Spleen (tissue), 11 donors: ENCODE measurements around the gene DALRD3. TPM values are rescaled to one million over a fixed set of nuclear protein-coding genes. Genes with fewer than 3 reads are reported as not detected.

Experiments used
- DNase-seq: peaks from one replicate; pipeline ENCODE4 v3.0.0-alpha.2; 2020
- H3K27ac ChIP-seq, 8 donors: fragments of 200-600 bp; sonication (generic) in 7 of 8; 1 replicate in 4 of 8; 2 replicates in 4 of 8; pipeline versions ENCODE4 v1.5.0 to v1.8.0; 2016 to 2021; ENCODE audit warnings: inconsistent platforms in 4 of 8, mild to moderate bottlenecking in 4 of 8, moderate library complexity in 1 of 8
- H3K27me3 ChIP-seq, 7 donors: fragments of 200-600 bp; sonication (generic) in 6 of 7; replicated peaks in 1 of 7; 1 replicate in 4 of 7; 2 replicates in 3 of 7; pipeline versions ENCODE4 v1.5.0 to v1.8.0; 2016 to 2021; ENCODE audit warnings: inconsistent platforms in 3 of 7, mild to moderate bottlenecking in 1 of 7
- H3K36me3 ChIP-seq, 6 donors: fragments of 200-600 bp; sonication (generic) in 5 of 6; 1 replicate in 4 of 6; 2 replicates in 2 of 6; pipeline versions ENCODE4 v1.5.0 to v1.8.0; 2016 to 2021; ENCODE audit warnings: inconsistent platforms in 2 of 6
- H3K4me1 ChIP-seq, 6 donors: fragments of 200-600 bp; sonication (generic) in 5 of 6; 1 replicate in 3 of 6; 2 replicates in 3 of 6; pipeline versions ENCODE4 v1.5.0 to v1.8.0; 2016 to 2021; ENCODE audit warnings: inconsistent platforms in 3 of 6
- H3K4me3 ChIP-seq, 8 donors: fragments of 200-600 bp; sonication (generic) in 7 of 8; 1 replicate in 4 of 8; 2 replicates in 4 of 8; pipeline versions ENCODE4 v1.5.0 to v1.8.0; 2016 to 2021; ENCODE audit warnings: inconsistent platforms in 4 of 8, mild to moderate bottlenecking in 4 of 8, moderate library complexity in 2 of 8
- H3K9me3 ChIP-seq, 8 donors: fragments of 200-600 bp; sonication (generic) in 7 of 8; 1 replicate in 4 of 8; 2 replicates in 4 of 8; pipeline versions ENCODE4 v1.5.0 to v1.8.0; 2016 to 2021; ENCODE audit warnings: inconsistent platforms in 4 of 8
- CTCF ChIP-seq, 11 experiments: fragments of 200-600 bp in 7 of 11; fragments of 450-650 bp in 4 of 11; sonication (generic) in 4 of 11; IDR thresholded peaks in 8 of 11; conservative IDR thresholded peaks in 3 of 11; 1 replicate in 7 of 11; 2 replicates in 4 of 11; pipeline versions ENCODE4 v1.4.0 to v1.8.0; 2016 to 2021; ENCODE audit warnings: antibody characterized with exemption in 11 of 11, inconsistent platforms in 4 of 11, mild to moderate bottlenecking in 1 of 11
- POLR2A ChIP-seq, 3 donors: fragments of 450-650 bp; IDR thresholded peaks; one replicate each; pipeline ENCODE4 v1.5.1; 2017; ENCODE audit warnings: antibody characterized with exemption in 3 of 3, mild to moderate bottlenecking in 1 of 3
- POLR2AphosphoS5 ChIP-seq, 3 donors: sonication (generic); formaldehyde crosslinking; IDR thresholded peaks; one replicate each; pipeline ENCODE4 v1.5.1; 2017; ENCODE audit warnings: antibody characterized with exemption in 3 of 3
- WGBS, 5 donors: extraction: QIAGEN DNeasy Blood & Tissue Kit in 3 of 5; methylation state at CpG; one replicate each; pipeline versions ENCODE4 v1.1.5 to v1.1.7; 2013 to 2018; 5-methylcytosine and 5-hydroxymethylcytosine counted together
- intact Hi-C: fragments of 100-400 bp; cut with DNase I; formaldehyde crosslinking; loops from one replicate; pipeline ENCODE4 v1.15.0; 2023; ENCODE audit warnings: low total_unique reads
- polyA plus RNA-seq, 3 donors: library from polyadenylated mRNA; stranded (reverse); fragments of 200-250 nt; gene quantifications; one replicate each; pipeline ENCODE4 v1.2.1, GENCODE V29; 2013
- total RNA-seq, 7 donors: library from RNA; depleted of rRNA in 3 of 7; stranded (reverse); fragments of >200 nt in 3 of 7; fragmentation: NEBNext Ultra II Directional in 4 of 7; extraction: Animal tissue kit (Norgen Biotek cat#: 25700) in 4 of 7; gene quantifications; one replicate each; pipeline versions ENCODE4 v1.1.0 to v1.2.1, GENCODE V29; 2016 to 2021
- donor health status: healthy with polysubstance abuse.
- donor health status: DM: no; HTN: no; CAD: no; lungs with moderate emphysema.
- donor health status: DM: no; HTN: no; CAD: no.
- donor health status: Bipolar disorder and iron deficiency.
- donor health status: healthy.
- donor health status: DM: no; HTN: no; CAD: no.
- donor health status: DM: yes; HTN: yes; CAD: no.

DALRD3 gene
- total and polyA plus RNA-seq, 10 donors: 16.4 to 32.0 (median 25.3) TPM

- H3K9me3 ChIP-seq: no peaks in the 10 kb centered on the region
- no peak for DNase-seq
- TF ChIP-seq POLR2AphosphoS5 (IDR thresholded peaks at IDR 0.05) (no peak), POLR2A (IDR thresholded peaks at IDR 0.05) (no peak), CTCF (IDR thresholded peaks at IDR 0.05 in 8 of 11, conservative IDR thresholded peaks at IDR 0.05 in 3 of 11) (no peak)
- peaks cover 27 to 87% (median 66%) of the 10 kb centered on the region in 6 donors for H3K4me1 ChIP-seq
- no peaks in the 10 kb centered on the region for H3K27me3 ChIP-seq
- peak overlapping the region in 2 of 8 donors; percentile 7 to 53 for H3K27ac ChIP-seq
- 79 to 90% (median 85%) methylated on average over 4 to 5 of the region's 5 CpGs for WGBS, 5 donors
- intact Hi-C loops: loop anchor here (10.0 kb wide), 1 partner anchor 80 kb away; the partner anchor contains the start of gene QARS1
- H3K4me3 ChIP-seq: no peak overlapping the region
- peaks cover 0 to 52% (median 39%) of the 10 kb centered on the region in 6 donors for H3K36me3 ChIP-seq
Measured at GRCh38 chr3:49024449-49024848, 6.1 kb upstream of the DALRD3 start.

DNA sequence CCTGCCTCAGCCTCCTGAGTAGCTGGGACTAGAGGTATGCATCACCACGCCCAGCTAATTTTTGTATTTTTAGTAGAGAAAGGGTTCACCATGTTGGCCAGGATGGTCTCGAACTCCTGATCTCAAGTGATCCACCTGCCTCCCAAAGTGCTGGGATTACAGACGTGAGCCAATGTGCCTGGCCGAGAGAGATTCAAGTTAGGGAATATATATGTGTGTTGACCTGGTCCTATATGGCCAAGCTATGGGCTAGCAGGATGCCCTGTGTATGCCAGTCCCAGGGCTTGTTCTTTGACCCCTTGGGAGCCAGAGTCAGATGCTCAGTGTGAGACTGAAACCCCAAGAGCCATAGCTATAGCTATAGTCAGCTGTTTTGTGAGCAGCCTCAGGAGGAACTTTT, 5.4 kb upstream of the DALRD3 start:
- no peak overlapping the region for H3K4me3 ChIP-seq
- H3K27me3 ChIP-seq: no peaks in the 10 kb centered on the region
- H3K9me3 ChIP-seq: no peaks in the 10 kb centered on the region
- no peak overlapping the region for H3K27ac ChIP-seq
- TF ChIP-seq POLR2AphosphoS5 (IDR thresholded peaks at IDR 0.05) (no peak), POLR2A (IDR thresholded peaks at IDR 0.05) (no peak), CTCF (IDR thresholded peaks at IDR 0.05 in 8 of 11, conservative IDR thresholded peaks at IDR 0.05 in 3 of 11) (no peak)
- intact Hi-C loops: loop anchor here (10.0 kb wide), 1 partner anchor 81 kb away; the partner anchor contains the start of gene QARS1
- 82 to 95% (median 94%) methylated on average over 4 of the region's 4 CpGs for WGBS, 5 donors
- peaks cover 31 to 88% (median 68%) of the 10 kb centered on the region in 6 donors for H3K4me1 ChIP-seq
- H3K36me3 ChIP-seq: peaks cover 0 to 52% (median 39%) of the 10 kb centered on the region in 6 donors
- no peak for DNase-seq

GRCh38 chr3:49022688-49023171, 4.3 kb upstream of the DALRD3 start:
- DNase-seq: no peak
- Histone ChIP-seq H3K27ac (peak overlapping the region; percentile 98 to 100 (median 100)), H3K36me3 (peaks cover 0 to 51% (median 39%) of the 10 kb centered on the region in 6 donors), H3K27me3 (no peaks in the 10 kb centered on the region), H3K4me3 (peak overlapping the region; percentile 67 to 96 (median 88)), H3K4me1 (peaks cover 26 to 88% (median 64%) of the 10 kb centered on the region in 6 donors), H3K9me3 (no peaks in the 10 kb centered on the region)
- TF ChIP-seq POLR2AphosphoS5 (IDR thresholded peaks at IDR 0.05): no peak
- no peak for TF ChIP-seq POLR2A (IDR thresholded peaks at IDR 0.05)
- TF ChIP-seq CTCF (IDR thresholded peaks at IDR 0.05 in 8 of 11, conservative IDR thresholded peaks at IDR 0.05 in 3 of 11): no peak
- intact Hi-C loops: loop anchor here (10.0 kb wide), 1 partner anchor 82 kb away; the partner anchor contains the start of gene QARS1
- 18 to 33% (median 26%) methylated on average over 10 to 12 of the region's 12 CpGs for WGBS, 5 donors

GRCh38 chr3:49021813-49022687, 3.7 kb upstream of the DALRD3 start, which contains the start of gene NDUFAF3:
Gene NDUFAF3, plus strand, starts transcription at chr3:49022121. Its CDS starts 24 bp downstream, at chr3:49022145.
- intact Hi-C loops: loop anchor here (10.0 kb wide), 1 partner anchor 83 kb away; the partner anchor contains the start of gene QARS1
- Histone ChIP-seq H3K36me3 (peaks cover 0 to 45% (median 36%) of the 10 kb centered on the region in 6 donors), H3K27me3 (no peaks in the 10 kb centered on the region), H3K4me3 (peak within 1 kb of the TSS; percentile 67 to 96 (median 88)), H3K4me1 (peaks cover 32 to 88% (median 66%) of the 10 kb centered on the region in 6 donors), H3K27ac (peak within 1 kb of the TSS; percentile 98 to 100 (median 100)), H3K9me3 (no peaks in the 10 kb centered on the region)
- WGBS, 5 donors: 1 to 6% (median 1%) methylated on average over 10 to 83 of the region's 83 CpGs
- TF ChIP-seq POLR2A (IDR thresholded peaks at IDR 0.05) (peak in 2 of 3 donors; percentile 68 to 77), POLR2AphosphoS5 (IDR thresholded peaks at IDR 0.05) (peak; percentile 88 to 94 (median 91)), CTCF (IDR thresholded peaks at IDR 0.05 in 8 of 11, conservative IDR thresholded peaks at IDR 0.05 in 3 of 11) (peak; percentile 94 to 100 (median 99))
- DNase-seq: peak; percentile 99
